ENCODE measurements around the gene NEDD4L. TPM values are rescaled to one million over a fixed set of nuclear protein-coding genes. Genes with fewer than 3 reads are reported as not detected.

The NEDD4L gene
- total and polyA plus RNA-seq, 2 experiments from 2014 or later: 36.2 to 72.3 TPM

DNA sequence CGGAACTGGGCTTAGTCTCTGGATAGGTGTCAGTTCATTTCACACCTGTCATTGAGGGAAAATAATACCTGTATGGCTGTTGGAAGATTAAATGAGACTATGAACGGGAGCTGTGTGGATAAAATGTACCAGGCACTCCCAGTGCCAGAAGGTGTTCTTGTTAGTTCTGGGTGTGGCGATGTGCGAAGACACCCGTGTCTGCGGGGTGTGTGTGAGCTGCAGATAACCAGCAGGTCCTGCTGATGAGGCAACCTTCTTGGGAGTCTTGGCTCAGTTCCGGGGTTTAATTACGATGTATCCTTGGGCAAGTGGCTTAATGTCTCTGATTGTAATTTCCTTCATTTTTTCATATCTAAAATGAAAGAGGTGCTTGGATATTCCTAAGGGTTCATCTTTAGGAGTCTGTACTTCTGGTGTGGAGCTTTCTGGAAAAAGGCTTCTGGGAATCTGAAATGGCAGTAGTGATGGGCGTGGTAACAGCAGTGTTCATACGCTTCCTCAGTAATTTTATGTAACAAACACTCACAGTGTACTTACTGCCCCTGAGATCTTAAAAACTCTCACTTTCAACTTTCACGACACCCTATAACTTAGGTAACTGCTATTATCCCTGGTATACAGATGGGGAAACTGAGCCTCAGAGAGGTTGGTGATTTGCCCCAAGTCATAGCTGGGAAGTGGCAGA, 35.0 kb downstream of the NEDD4L start (continued):
- TF ChIP-seq, protein P1, sequence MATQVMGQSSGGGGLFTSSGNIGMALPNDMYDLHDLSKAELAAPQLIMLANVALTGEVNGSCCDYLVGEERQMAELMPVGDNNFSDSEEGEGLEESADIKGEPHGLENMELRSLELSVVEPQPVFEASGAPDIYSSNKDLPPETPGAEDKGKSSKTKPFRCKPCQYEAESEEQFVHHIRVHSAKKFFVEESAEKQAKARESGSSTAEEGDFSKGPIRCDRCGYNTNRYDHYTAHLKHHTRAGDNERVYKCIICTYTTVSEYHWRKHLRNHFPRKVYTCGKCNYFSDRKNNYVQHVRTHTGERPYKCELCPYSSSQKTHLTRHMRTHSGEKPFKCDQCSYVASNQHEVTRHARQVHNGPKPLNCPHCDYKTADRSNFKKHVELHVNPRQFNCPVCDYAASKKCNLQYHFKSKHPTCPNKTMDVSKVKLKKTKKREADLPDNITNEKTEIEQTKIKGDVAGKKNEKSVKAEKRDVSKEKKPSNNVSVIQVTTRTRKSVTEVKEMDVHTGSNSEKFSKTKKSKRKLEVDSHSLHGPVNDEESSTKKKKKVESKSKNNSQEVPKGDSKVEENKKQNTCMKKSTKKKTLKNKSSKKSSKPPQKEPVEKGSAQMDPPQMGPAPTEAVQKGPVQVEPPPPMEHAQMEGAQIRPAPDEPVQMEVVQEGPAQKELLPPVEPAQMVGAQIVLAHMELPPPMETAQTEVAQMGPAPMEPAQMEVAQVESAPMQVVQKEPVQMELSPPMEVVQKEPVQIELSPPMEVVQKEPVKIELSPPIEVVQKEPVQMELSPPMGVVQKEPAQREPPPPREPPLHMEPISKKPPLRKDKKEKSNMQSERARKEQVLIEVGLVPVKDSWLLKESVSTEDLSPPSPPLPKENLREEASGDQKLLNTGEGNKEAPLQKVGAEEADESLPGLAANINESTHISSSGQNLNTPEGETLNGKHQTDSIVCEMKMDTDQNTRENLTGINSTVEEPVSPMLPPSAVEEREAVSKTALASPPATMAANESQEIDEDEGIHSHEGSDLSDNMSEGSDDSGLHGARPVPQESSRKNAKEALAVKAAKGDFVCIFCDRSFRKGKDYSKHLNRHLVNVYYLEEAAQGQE (IDR thresholded peaks at IDR 0.05; ENCODE audit: unreplicated experiment): no peak
- no peak for TF ChIP-seq JUNB (IDR thresholded peaks at IDR 0.05; ENCODE audit: unreplicated experiment)

DNA sequence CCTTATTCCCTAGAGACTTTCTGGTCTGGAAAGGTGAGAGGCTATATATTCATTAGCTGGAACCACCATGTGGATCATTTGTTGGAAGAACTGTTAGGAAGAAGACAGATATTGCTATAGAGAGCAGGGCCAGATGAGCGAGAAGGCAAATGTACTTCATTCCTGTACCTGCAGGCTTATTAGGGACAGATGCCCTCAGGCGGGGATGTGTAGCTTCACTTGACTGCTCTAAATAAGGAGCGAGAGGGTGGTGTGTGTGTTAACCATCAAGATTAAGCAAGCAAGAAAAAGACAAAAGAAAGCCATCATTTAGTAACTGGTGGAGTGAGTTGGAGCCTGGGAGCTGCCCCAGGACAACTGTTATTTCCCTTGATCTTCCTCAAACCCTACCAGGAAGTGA, 36.4 kb downstream of the NEDD4L start:
- Mint-ChIP-seq H3K9me3 (peaks cover 3% of the 10 kb centered on the region; the same call in 2 of the 3 replicates), H3K27me3 (ENCODE audit: insufficient read depth, low read depth, poor library complexity) (no peaks in the 10 kb centered on the region), H3K27ac (no peak overlapping the region; the same call in 1 of the 2 replicates), H3K4me1 (peaks cover 19% of the 10 kb centered on the region), H3K4me3 (no peak overlapping the region), H3K36me3 (ENCODE audit: low read depth) (peaks cover 14% of the 10 kb centered on the region; the same call in 2 of the 3 replicates)
- Histone ChIP-seq H3F3A (replicated peaks; ENCODE audit: low read depth) (no peaks in the 10 kb centered on the region), H4K20me1 (replicated peaks; ENCODE audit: insufficient read depth) (no peaks in the 10 kb centered on the region; the same call in none of the 2 replicates), H3K4me2 (no peak overlapping the region), H2AFZ (no peak overlapping the region), H3K79me2 (replicated peaks; ENCODE audit: insufficient read depth) (peaks cover 94% of the 10 kb centered on the region), H3K9me2 (ENCODE audit: insufficient read depth) (no peaks in the 10 kb centered on the region; the same call in 1 of the 2 replicates), H3K27me3 (ENCODE audit: insufficient read depth) (no peaks in the 10 kb centered on the region), H3K27ac (ENCODE audit: low read depth) (no peak overlapping the region), H3K4me1 (ENCODE audit: insufficient read depth) (peaks cover 3% of the 10 kb centered on the region; the same call in 1 of the 2 replicates), H3K36me3 (ENCODE audit: insufficient read depth) (no peaks in the 10 kb centered on the region), H3K4me3 (no peak overlapping the region)
- ATAC-seq (peak; percentile 70), DNase-seq (ENCODE audit: low spot score) (peak; percentile 47)
- no peak for TF ChIP-seq POLR2AphosphoS5 (IDR thresholded peaks at IDR 0.05; ENCODE audit: low read depth)
- TF ChIP-seq CREB1 (CRISPR knock-in tag; IDR thresholded peaks at IDR 0.05; ENCODE audit: low read depth): no peak
- TF ChIP-seq ZNF114 (CRISPR knock-in tag; IDR thresholded peaks at IDR 0.05): no peak
- TF ChIP-seq, protein P2, sequence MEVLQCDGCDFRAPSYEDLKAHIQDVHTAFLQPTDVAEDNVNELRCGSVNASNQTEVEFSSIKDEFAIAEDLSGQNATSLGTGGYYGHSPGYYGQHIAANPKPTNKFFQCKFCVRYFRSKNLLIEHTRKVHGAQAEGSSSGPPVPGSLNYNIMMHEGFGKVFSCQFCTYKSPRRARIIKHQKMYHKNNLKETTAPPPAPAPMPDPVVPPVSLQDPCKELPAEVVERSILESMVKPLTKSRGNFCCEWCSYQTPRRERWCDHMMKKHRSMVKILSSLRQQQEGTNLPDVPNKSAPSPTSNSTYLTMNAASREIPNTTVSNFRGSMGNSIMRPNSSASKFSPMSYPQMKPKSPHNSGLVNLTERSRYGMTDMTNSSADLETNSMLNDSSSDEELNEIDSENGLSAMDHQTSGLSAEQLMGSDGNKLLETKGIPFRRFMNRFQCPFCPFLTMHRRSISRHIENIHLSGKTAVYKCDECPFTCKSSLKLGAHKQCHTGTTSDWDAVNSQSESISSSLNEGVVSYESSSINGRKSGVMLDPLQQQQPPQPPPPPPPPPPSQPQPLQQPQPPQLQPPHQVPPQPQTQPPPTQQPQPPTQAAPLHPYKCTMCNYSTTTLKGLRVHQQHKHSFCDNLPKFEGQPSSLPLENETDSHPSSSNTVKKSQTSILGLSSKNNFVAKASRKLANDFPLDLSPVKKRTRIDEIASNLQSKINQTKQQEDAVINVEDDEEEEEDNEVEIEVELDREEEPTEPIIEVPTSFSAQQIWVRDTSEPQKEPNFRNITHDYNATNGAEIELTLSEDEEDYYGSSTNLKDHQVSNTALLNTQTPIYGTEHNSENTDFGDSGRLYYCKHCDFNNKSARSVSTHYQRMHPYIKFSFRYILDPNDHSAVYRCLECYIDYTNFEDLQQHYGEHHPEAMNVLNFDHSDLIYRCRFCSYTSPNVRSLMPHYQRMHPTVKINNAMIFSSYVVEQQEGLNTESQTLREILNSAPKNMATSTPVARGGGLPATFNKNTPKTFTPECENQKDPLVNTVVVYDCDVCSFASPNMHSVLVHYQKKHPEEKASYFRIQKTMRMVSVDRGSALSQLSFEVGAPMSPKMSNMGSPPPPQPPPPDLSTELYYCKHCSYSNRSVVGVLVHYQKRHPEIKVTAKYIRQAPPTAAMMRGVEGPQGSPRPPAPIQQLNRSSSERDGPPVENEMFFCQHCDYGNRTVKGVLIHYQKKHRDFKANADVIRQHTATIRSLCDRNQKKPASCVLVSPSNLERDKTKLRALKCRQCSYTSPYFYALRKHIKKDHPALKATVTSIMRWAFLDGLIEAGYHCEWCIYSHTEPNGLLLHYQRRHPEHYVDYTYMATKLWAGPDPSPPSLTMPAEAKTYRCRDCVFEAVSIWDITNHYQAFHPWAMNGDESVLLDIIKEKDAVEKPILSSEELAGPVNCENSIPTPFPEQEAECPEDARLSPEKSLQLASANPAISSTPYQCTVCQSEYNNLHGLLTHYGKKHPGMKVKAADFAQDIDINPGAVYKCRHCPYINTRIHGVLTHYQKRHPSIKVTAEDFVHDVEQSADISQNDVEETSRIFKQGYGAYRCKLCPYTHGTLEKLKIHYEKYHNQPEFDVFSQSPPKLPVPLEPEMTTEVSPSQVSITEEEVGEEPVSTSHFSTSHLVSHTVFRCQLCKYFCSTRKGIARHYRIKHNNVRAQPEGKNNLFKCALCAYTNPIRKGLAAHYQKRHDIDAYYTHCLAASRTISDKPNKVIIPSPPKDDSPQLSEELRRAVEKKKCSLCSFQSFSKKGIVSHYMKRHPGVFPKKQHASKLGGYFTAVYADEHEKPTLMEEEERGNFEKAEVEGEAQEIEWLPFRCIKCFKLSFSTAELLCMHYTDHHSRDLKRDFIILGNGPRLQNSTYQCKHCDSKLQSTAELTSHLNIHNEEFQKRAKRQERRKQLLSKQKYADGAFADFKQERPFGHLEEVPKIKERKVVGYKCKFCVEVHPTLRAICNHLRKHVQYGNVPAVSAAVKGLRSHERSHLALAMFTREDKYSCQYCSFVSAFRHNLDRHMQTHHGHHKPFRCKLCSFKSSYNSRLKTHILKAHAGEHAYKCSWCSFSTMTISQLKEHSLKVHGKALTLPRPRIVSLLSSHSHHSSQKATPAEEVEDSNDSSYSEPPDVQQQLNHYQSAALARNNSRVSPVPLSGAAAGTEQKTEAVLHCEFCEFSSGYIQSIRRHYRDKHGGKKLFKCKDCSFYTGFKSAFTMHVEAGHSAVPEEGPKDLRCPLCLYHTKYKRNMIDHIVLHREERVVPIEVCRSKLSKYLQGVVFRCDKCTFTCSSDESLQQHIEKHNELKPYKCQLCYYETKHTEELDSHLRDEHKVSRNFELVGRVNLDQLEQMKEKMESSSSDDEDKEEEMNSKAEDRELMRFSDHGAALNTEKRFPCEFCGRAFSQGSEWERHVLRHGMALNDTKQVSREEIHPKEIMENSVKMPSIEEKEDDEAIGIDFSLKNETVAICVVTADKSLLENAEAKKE (CRISPR knock-in tag; IDR thresholded peaks at IDR 0.05): no peak
- TF ChIP-seq, protein P3, sequence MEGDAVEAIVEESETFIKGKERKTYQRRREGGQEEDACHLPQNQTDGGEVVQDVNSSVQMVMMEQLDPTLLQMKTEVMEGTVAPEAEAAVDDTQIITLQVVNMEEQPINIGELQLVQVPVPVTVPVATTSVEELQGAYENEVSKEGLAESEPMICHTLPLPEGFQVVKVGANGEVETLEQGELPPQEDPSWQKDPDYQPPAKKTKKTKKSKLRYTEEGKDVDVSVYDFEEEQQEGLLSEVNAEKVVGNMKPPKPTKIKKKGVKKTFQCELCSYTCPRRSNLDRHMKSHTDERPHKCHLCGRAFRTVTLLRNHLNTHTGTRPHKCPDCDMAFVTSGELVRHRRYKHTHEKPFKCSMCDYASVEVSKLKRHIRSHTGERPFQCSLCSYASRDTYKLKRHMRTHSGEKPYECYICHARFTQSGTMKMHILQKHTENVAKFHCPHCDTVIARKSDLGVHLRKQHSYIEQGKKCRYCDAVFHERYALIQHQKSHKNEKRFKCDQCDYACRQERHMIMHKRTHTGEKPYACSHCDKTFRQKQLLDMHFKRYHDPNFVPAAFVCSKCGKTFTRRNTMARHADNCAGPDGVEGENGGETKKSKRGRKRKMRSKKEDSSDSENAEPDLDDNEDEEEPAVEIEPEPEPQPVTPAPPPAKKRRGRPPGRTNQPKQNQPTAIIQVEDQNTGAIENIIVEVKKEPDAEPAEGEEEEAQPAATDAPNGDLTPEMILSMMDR (conservative IDR thresholded peaks at IDR 0.05; ENCODE audit: low read depth in 2 of 2): no peak
- TF ChIP-seq, protein P4, sequence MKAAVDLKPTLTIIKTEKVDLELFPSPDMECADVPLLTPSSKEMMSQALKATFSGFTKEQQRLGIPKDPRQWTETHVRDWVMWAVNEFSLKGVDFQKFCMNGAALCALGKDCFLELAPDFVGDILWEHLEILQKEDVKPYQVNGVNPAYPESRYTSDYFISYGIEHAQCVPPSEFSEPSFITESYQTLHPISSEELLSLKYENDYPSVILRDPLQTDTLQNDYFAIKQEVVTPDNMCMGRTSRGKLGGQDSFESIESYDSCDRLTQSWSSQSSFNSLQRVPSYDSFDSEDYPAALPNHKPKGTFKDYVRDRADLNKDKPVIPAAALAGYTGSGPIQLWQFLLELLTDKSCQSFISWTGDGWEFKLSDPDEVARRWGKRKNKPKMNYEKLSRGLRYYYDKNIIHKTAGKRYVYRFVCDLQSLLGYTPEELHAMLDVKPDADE (IDR thresholded peaks at IDR 0.05): no peak
- no peak for TF ChIP-seq NANOG (IDR thresholded peaks at IDR 0.05; ENCODE audit: borderline replicate concordance)
